ENCODE measurements around the gene SLC22A16.

SLC22A16 gene

DNA sequence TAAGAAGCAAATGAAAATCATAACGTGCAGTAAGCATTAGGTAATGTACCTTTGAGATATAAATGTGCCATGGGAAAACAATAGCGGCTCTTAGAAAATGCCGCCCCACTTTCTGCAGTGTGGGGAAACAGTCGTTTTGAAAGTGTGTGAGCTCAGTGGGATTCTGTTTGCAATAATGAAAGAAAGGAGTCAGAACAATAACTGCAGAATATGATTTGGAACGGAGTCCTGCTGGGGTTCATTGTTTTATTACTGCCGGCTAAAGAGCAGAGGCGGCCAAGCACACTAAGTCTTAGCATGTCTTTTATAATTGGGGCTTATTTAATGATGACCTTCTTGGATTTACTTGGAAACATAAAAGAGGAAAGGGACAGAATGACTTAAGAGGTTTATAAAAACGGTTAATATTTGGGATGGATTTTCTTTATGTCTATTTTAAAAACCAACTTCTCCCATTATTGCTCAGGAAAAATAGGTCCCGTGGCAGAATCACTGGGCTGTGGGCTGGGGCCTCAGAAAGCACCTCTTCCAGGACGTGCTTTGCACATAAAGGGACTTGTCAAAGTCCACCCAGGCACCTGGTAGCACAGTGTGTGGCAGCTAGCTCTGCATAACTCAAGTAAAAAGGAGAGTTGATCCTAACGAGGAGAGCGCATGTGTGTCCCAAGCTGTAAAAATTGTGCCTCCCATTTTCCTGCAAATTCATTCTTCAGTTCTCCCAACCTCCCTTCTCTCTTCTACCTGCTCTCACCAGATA lies 44.0 kb upstream of the SLC22A16 start:
- Histone ChIP-seq H3K9ac (ENCODE audit: low read length) (no peak overlapping the region), H3K79me2 (ENCODE audit: insufficient read depth, low read length) (no peaks in the 10 kb centered on the region), H3K27ac (ENCODE audit: low read depth, low read length, poor library complexity, severe bottlenecking) (no peak overlapping the region), H3K27me3 (ENCODE audit: insufficient read depth, low read length) (no peaks in the 10 kb centered on the region), H3F3A (ENCODE audit: insufficient read depth, low read length) (no peaks in the 10 kb centered on the region), H2AFZ (ENCODE audit: low read length) (no peak overlapping the region), H3K4me1 (ENCODE audit: insufficient read depth, low read length, severe bottlenecking) (no peaks in the 10 kb centered on the region), H3K4me3 (ENCODE audit: low read depth, low read length, poor library complexity, severe bottlenecking) (no peak overlapping the region), H4K20me1 (ENCODE audit: insufficient read depth, low read length) (no peaks in the 10 kb centered on the region), H3K36me3 (ENCODE audit: insufficient read depth, low read length) (no peaks in the 10 kb centered on the region), H3K9me2 (ENCODE audit: low read depth, low read length) (no peaks in the 10 kb centered on the region), H3K9me3 (ENCODE audit: low read length) (no peaks in the 10 kb centered on the region), H3K4me2 (ENCODE audit: low read length) (no peak overlapping the region)
- TF ChIP-seq CTCF (IDR thresholded peaks at IDR 0.05; ENCODE audit: low read length), result no peak
- TF ChIP-seq EZH2 (IDR thresholded peaks at IDR 0.05; ENCODE audit: borderline replicate concordance, low read length), result no peak

- H2AFZ ChIP-seq (ENCODE audit: low read length), result no peak overlapping the region
- H3K4me2 ChIP-seq (ENCODE audit: low read length), result no peak overlapping the region
- H3K9ac ChIP-seq (ENCODE audit: low read length), result no peak overlapping the region
- no peaks in the 10 kb centered on the region for H3K9me2 ChIP-seq (ENCODE audit: low read depth, low read length)
- no peak overlapping the region for H3K4me3 ChIP-seq (ENCODE audit: low read depth, low read length, poor library complexity, severe bottlenecking)
- H4K20me1 ChIP-seq (ENCODE audit: insufficient read depth, low read length), result no peaks in the 10 kb centered on the region
- H3K36me3 ChIP-seq (ENCODE audit: insufficient read depth, low read length), result no peaks in the 10 kb centered on the region
- H3K27me3 ChIP-seq (ENCODE audit: insufficient read depth, low read length), result no peaks in the 10 kb centered on the region
- H3K27ac ChIP-seq (ENCODE audit: low read depth, low read length, poor library complexity, severe bottlenecking), result no peak overlapping the region
- no peak for TF ChIP-seq EZH2 (IDR thresholded peaks at IDR 0.05; ENCODE audit: borderline replicate concordance, low read length)
- no peak for TF ChIP-seq CTCF (IDR thresholded peaks at IDR 0.05; ENCODE audit: low read length)
- no peaks in the 10 kb centered on the region for H3K9me3 ChIP-seq (ENCODE audit: low read length)
- H3K79me2 ChIP-seq (ENCODE audit: insufficient read depth, low read length), result no peaks in the 10 kb centered on the region
- no peaks in the 10 kb centered on the region for H3F3A ChIP-seq (ENCODE audit: insufficient read depth, low read length)
- no peaks in the 10 kb centered on the region for H3K4me1 ChIP-seq (ENCODE audit: insufficient read depth, low read length, severe bottlenecking)
These were observed 41.3 kb upstream of the SLC22A16 start for GRCh38 chr6:110517601-110518281.

GRCh38 chr6:110517034-110517433 lies 40.6 kb upstream of the SLC22A16 start:
- Histone ChIP-seq H3K27me3 (ENCODE audit: insufficient read depth, low read length) (no peaks in the 10 kb centered on the region), H3K9me3 (ENCODE audit: low read length) (no peaks in the 10 kb centered on the region), H4K20me1 (ENCODE audit: insufficient read depth, low read length) (no peaks in the 10 kb centered on the region), H3K79me2 (ENCODE audit: insufficient read depth, low read length) (no peaks in the 10 kb centered on the region), H3K9ac (ENCODE audit: low read length) (no peak overlapping the region), H3F3A (ENCODE audit: insufficient read depth, low read length) (no peaks in the 10 kb centered on the region), H3K36me3 (ENCODE audit: insufficient read depth, low read length) (no peaks in the 10 kb centered on the region), H3K4me1 (ENCODE audit: insufficient read depth, low read length, severe bottlenecking) (no peaks in the 10 kb centered on the region), H3K27ac (ENCODE audit: low read depth, low read length, poor library complexity, severe bottlenecking) (no peak overlapping the region), H3K9me2 (ENCODE audit: low read depth, low read length) (no peaks in the 10 kb centered on the region), H3K4me2 (ENCODE audit: low read length) (no peak overlapping the region), H3K4me3 (ENCODE audit: low read depth, low read length, poor library complexity, severe bottlenecking) (no peak overlapping the region), H2AFZ (ENCODE audit: low read length) (no peak overlapping the region)
- TF ChIP-seq EZH2 (IDR thresholded peaks at IDR 0.05; ENCODE audit: borderline replicate concordance, low read length), result no peak
- TF ChIP-seq CTCF (IDR thresholded peaks at IDR 0.05; ENCODE audit: low read length), result no peak
